Stimulated activated CD4-positive, alpha-beta T cell treated with anti-CD3 and anti-CD28 coated beads, Interleukin-15, amount 100 ng/mL, for 24 hours (primary cell): Measurements from ENCODE around the gene RAD51B.
A peak's percentile ranks its signal among the peaks of the same experiment; 100 is the strongest.

Experiments
- DNase-seq: peaks from one replicate; pipeline ENCODE4 v3.0.0-alpha.2; 2020

Gene RAD51B

GRCh38 chr14:68633131-68633991, 813.8 kb downstream of the RAD51B start:
- no peak for DNase-seq

GRCh38 chr14:68634332-68634731, 814.8 kb downstream of the RAD51B start:
- no peak for DNase-seq

- DNase-seq, result no peak
These were observed 815.5 kb downstream of the RAD51B start for GRCh38 chr14:68634874-68635595.

- no peak for DNase-seq
These were observed 817.0 kb downstream of the RAD51B start for GRCh38 chr14:68636597-68636996.

- peak; percentile 27 for DNase-seq
These were observed 817.8 kb downstream of the RAD51B start for GRCh38 chr14:68637106-68638021.

GRCh38 chr14:68638141-68638999, 818.8 kb downstream of the RAD51B start:
- DNase-seq, result no peak

GRCh38 chr14:68639000-68639757, 819.6 kb downstream of the RAD51B start:
- DNase-seq, result no peak

- DNase-seq, result no peak
These were observed 820.4 kb downstream of the RAD51B start for GRCh38 chr14:68639758-68640574.

GRCh38 chr14:68643673-68644072, 824.1 kb downstream of the RAD51B start:
- DNase-seq, result no peak

- DNase-seq, result no peak
These were observed 824.5 kb downstream of the RAD51B start for GRCh38 chr14:68644101-68644500.

GRCh38 chr14:68645371-68645770, 825.8 kb downstream of the RAD51B start:
- no peak for DNase-seq

- DNase-seq, result no peak
These were observed 830.1 kb downstream of the RAD51B start for GRCh38 chr14:68649476-68650189.

- DNase-seq, result no peak
These were observed 830.9 kb downstream of the RAD51B start for GRCh38 chr14:68650404-68650994.

- DNase-seq, result no peak
These were observed 831.5 kb downstream of the RAD51B start for GRCh38 chr14:68651075-68651474.

- no peak for DNase-seq
These were observed 832.3 kb downstream of the RAD51B start for GRCh38 chr14:68651652-68652432.

- DNase-seq, result no peak
These were observed 832.8 kb downstream of the RAD51B start for GRCh38 chr14:68652433-68652690.

GRCh38 chr14:68653108-68653507, 833.5 kb downstream of the RAD51B start:
- no peak for DNase-seq

GRCh38 chr14:68653804-68654203, 834.2 kb downstream of the RAD51B start:
- no peak for DNase-seq

GRCh38 chr14:68654471-68654941, 834.9 kb downstream of the RAD51B start:
- no peak for DNase-seq
